K562 (cell line): Measurements from ENCODE around the gene SLC40A1. TPM values are rescaled to one million over a fixed set of nuclear protein-coding genes. Genes with fewer than 3 reads are reported as not detected.
A peak's percentile ranks its signal among the peaks of the same experiment; 100 is the strongest.

ENCODE experiments used
- BRD9 ChIP-seq: fragments of 450-650 bp; IDR thresholded peaks from 2 replicates; pipeline ENCODE4 v1.6.1; 2018; ENCODE audit warnings: low read depth; ENCODE audit not compliant: partially characterized antibody
- DACH1 ChIP-seq: fragments of 450-650 bp; IDR thresholded peaks from 2 replicates; pipeline ENCODE4 v1.6.1; 2018; ENCODE audit not compliant: partially characterized antibody
- HEY1 ChIP-seq: fragments of 250-450 bp; sonication (Bioruptor Pico); IDR thresholded peaks from 2 replicates; pipeline ENCODE4 v1.5.0; 2020; ENCODE audit warnings: mild to moderate bottlenecking, moderate library complexity, borderline replicate concordance
- MAFG ChIP-seq: fragments of 450-650 bp; conservative IDR thresholded peaks from 2 replicates; pipeline ENCODE4 v1.6.1; 2016; ENCODE audit warnings: missing genetic modification characterization, missing compliant biosample characterization
- RNF219 ChIP-seq: fragments of 250-450 bp; sonication (Bioruptor Pico); IDR thresholded peaks from 2 replicates; pipeline ENCODE4 v1.5.0; 2022; ENCODE audit warnings: mild to moderate bottlenecking
- TEAD4 ChIP-seq, 2 experiments: sonication (generic) in 1 of 2; formaldehyde crosslinking in 1 of 2; IDR thresholded peaks; 2 replicates each; pipeline versions ENCODE4 v1.6.1 to v1.8.0; 2012 to 2022; ENCODE audit warnings: borderline replicate concordance in 1 of 2, inconsistent platforms in 1 of 2, low read length in 1 of 2, mild to moderate bottlenecking in 1 of 2, missing genetic modification reagents in 1 of 2
- ZBTB40 ChIP-seq, 2 experiments: fragments of 450-650 bp in 1 of 2; sonication (generic) in 1 of 2; formaldehyde crosslinking in 1 of 2; IDR thresholded peaks; 2 replicates each; pipeline versions ENCODE4 v1.7.1 to v1.9.0; 2016 to 2022; ENCODE audit warnings: inconsistent platforms in 1 of 2, mild to moderate bottlenecking in 1 of 2, missing genetic modification reagents in 1 of 2
- polyA plus RNA-seq, 8 experiments: library from polyadenylated mRNA; depleted of rRNA in 4 of 8; stranded (reverse) in 5 of 8; unstranded in 3 of 8; fragments of >200 nt; fragmentation: Nextera tagmentation in 2 of 8; fragmentation: Illumina TruSeq in 1 of 8; extraction: Ambion mirVana in 2 of 8; extraction: Trizol in 1 of 8; gene quantifications; 2 replicates each; pipeline versions ENCODE4 v1.2.1 to v1.2.3, GENCODE V29; 2011 to 2014; ENCODE audit warnings: inconsistent platforms in 1 of 8, missing spikeins in 1 of 8
- total RNA-seq, 7 experiments: library from RNA; depleted of rRNA in 6 of 7; stranded (reverse); fragments of >200 nt in 6 of 7; fragmentation: Illumina TruSeq in 2 of 7; extraction: Trizol in 2 of 7; gene quantifications; 2 replicates each; pipeline versions ENCODE4 v1.2.1 to v1.2.3, GENCODE V29; 2011 to 2021; ENCODE audit warnings: low replicate concordance in 1 of 7
- TF ChIP-seq, protein P1 (sequence below), 2 experiments: fragments of 450-650 bp in 1 of 2; sonication (generic) in 1 of 2; formaldehyde crosslinking; conservative IDR thresholded peaks; 2 replicates each; pipeline versions ENCODE4 v1.4.0 to v1.8.1; 2020 to 2022; ENCODE audit warnings: mild to moderate bottlenecking in 1 of 2, missing genetic modification reagents in 1 of 2
- TF ChIP-seq, protein P2 (sequence below): fragments of 250-450 bp; sonication (Bioruptor Pico); IDR thresholded peaks from 2 replicates; pipeline ENCODE4 v1.4.0; 2020; ENCODE audit warnings: mild to moderate bottlenecking, moderate library complexity
- TF ChIP-seq, protein P3 (sequence below): fragments of 450-650 bp; formaldehyde crosslinking; IDR thresholded peaks from 2 replicates; pipeline ENCODE4 v1.4.0; 2022; ENCODE audit warnings: missing genetic modification characterization

SLC40A1 gene
- total and polyA plus RNA-seq, 9 of the 15 experiments (the other 6 are each of a cell fraction or from before 2014, with no cell fraction given) = 42.2 to 95.9 (median 54.9) TPM

DNA sequence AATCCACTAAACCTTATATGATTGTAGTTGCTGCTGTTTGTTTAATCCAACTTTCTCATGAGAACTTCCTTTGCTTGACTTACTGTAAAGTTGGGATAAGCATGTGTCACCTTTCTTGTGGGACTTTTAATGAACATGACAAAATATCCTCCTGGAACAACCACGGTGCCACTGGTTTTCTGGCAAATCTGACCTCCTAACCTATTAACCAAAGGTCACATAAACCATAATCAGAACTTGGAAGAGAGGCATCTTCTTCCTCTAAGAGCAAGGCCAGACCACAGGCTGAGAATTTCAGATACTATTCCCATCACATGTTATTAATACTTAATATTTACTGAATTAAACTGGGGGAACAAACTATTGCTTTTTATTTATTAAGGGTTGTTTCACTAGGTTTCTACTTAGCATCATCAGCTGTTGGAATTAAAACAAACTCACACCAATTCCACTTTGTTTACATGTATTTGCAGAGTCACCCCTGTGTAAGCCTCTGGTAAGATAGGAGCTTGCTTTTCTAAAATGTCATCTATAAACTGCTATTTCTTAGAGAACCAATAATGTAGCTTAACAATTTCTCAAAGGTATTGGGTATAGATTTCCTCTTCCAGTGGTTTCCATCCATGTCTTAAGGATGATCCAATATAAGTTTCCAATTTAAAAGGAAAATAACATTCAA, 2.2 kb downstream of the SLC40A1 start (continued):
- TF ChIP-seq ZBTB40 (IDR thresholded peaks at IDR 0.05) (no peak), ZBTB40 (CRISPR knock-in tag; IDR thresholded peaks at IDR 0.05) (no peak), TEAD4 (IDR thresholded peaks at IDR 0.05; ENCODE audit: low read length) (no peak), TEAD4 (CRISPR knock-in tag; IDR thresholded peaks at IDR 0.05; ENCODE audit: borderline replicate concordance) (no peak), RNF219 (no peak), HEY1 (no peak), DACH1 (peak; percentile 32), MAFG (tag) (peak; percentile 44), BRD9 (no peak)
- TF ChIP-seq, protein P1, sequence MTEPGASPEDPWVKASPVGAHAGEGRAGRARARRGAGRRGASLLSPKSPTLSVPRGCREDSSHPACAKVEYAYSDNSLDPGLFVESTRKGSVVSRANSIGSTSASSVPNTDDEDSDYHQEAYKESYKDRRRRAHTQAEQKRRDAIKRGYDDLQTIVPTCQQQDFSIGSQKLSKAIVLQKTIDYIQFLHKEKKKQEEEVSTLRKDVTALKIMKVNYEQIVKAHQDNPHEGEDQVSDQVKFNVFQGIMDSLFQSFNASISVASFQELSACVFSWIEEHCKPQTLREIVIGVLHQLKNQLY (CRISPR knock-in tag; conservative IDR thresholded peaks at IDR 0.05) = no peak
- TF ChIP-seq, protein P2, sequence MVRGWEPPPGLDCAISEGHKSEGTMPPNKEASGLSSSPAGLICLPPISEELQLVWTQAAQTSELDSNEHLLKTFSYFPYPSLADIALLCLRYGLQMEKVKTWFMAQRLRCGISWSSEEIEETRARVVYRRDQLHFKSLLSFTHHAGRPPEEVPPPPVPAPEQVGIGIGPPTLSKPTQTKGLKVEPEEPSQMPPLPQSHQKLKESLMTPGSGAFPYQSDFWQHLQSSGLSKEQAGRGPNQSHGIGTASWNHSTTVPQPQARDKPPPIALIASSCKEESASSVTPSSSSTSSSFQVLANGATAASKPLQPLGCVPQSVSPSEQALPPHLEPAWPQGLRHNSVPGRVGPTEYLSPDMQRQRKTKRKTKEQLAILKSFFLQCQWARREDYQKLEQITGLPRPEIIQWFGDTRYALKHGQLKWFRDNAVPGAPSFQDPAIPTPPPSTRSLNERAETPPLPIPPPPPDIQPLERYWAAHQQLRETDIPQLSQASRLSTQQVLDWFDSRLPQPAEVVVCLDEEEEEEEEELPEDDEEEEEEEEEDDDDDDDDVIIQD (CRISPR knock-in tag) = no peak
- TF ChIP-seq, protein P3, sequence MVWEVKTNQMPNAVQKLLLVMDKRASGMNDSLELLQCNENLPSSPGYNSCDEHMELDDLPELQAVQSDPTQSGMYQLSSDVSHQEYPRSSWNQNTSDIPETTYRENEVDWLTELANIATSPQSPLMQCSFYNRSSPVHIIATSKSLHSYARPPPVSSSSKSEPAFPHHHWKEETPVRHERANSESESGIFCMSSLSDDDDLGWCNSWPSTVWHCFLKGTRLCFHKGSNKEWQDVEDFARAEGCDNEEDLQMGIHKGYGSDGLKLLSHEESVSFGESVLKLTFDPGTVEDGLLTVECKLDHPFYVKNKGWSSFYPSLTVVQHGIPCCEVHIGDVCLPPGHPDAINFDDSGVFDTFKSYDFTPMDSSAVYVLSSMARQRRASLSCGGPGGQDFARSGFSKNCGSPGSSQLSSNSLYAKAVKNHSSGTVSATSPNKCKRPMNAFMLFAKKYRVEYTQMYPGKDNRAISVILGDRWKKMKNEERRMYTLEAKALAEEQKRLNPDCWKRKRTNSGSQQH (CRISPR knock-in tag) = no peak
